ENCODE data around the gene TYW5.
A peak's percentile ranks its signal among the peaks of the same experiment; 100 is the strongest.
"Not testable (repeated sequence)": the region's sequence is repeated elsewhere in the genome, so short reads cannot be mapped to it uniquely, and the experiment has no call there.

TYW5 gene

DNA sequence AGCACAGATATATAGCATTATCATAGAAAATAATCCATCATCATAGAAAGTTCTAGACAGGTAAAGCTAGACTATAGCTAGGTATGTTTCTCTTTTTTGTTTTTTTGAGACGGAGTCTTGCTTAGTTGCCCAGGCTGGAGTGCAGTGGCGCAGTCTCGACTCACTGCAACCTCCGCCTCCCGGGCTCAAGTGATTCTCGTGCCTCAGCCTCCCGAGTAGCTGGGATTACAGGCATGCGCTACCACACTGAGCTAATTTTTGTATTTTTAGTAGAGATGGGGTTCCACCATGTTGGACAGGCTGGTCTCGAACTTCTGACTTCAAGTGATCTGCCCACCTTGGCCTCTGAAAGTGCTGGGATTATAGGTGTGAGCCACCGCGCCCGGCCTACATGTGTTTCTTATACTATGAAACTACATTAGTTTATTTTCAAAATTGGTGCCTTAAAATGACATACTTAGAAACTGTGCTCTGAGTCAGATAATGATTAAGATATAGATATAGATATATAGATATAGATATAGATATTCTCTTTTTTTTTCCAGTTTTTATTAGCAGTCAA, 42.7 kb downstream of the TYW5 start:
- not testable (repeated sequence) for DNase-seq

DNA sequence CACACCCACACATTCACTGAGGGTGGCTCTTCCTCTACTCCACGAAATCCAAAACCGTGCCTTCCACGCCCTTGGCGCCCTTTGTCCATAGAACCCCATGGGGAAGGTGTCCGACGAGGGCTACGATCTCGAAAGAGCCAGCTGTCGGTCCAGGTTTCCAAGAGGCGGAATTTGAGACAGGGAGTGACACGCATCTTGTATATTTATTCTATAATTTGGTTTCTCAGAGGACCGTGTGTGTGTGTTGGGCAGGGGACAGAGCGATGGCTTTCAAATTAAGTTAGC, 43.5 kb downstream of the TYW5 start:
- DNase-seq: no peak

DNA sequence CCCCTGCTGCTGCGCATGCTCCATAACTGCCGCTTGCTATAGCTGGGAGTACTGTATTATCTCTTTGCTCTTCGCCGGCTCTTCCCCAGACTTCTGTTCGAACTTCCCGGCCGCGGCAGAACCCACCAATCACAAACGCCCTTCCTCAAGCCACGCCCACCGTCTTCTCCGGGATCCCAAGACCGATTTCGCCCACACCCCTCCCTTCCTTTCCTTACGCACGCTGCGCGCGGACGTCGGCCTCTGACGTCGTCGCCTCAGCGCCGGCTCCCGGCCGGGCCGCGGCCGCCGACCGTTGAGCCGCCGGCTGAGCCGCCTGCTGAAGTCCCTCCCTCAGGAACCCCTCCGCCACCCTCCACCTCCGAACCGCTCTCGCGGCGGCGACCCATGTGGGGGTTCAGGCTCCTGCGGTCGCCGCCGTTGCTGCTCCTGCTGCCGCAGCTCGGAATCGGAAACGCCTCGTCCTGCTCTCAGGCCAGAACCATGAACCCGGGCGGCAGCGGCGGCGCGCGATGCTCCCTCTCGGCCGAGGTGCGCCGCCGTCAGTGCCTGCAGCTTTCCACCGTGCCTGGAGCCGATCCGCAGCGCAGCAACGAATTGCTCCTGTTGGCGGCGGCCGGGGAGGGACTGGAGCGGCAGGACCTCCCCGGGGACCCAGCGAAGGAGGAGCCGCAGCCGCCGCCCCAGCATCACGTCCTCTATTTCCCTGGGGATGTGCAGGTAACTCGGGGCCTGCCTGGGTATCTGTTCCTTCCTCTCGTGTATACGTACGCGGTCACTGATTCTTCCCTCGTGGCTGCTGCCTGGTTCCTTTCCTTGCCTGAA, 44.0 kb downstream of the TYW5 start, which contains the start of gene C2orf69:
C2orf69 (plus strand) TSS at position 242 of the 825 bp plus-strand sequence; CDS start at position 388, 146 bp downstream.
- DNase-seq: peak; percentile 93

DNA sequence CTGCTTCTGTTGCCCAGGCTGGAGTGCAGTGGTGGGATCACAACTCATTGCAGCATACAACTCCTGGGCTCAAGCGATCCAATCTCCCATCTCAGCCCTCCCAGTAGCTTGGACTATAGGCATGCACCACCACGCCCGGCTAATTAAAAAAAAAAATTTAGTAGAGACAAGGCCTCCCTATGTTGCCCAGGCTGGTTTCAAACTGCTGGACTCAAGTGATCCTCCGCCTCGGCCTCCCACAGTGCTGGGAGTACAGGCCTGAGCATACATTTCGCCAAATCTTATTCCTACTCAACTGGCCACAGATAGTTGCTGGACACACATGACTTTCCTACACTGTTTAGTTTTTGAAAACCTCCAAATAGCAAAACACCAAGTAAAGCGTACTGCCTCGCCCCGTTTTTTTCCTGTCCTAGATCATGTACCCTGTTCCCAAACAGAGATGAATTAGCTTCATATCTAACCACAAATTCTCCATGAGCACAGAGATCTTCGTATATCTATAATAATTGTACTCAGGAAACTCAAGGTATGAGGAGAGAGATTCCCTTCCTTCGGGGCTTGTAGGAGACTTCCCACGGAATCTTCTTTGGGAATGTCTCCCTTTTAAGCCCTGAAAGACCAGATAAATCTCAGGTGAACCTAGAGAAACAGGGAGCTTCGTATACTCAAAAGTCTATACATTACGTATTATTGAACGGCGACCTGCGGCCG, 44.8 kb downstream of the TYW5 start:
- DNase-seq: no peak

DNA sequence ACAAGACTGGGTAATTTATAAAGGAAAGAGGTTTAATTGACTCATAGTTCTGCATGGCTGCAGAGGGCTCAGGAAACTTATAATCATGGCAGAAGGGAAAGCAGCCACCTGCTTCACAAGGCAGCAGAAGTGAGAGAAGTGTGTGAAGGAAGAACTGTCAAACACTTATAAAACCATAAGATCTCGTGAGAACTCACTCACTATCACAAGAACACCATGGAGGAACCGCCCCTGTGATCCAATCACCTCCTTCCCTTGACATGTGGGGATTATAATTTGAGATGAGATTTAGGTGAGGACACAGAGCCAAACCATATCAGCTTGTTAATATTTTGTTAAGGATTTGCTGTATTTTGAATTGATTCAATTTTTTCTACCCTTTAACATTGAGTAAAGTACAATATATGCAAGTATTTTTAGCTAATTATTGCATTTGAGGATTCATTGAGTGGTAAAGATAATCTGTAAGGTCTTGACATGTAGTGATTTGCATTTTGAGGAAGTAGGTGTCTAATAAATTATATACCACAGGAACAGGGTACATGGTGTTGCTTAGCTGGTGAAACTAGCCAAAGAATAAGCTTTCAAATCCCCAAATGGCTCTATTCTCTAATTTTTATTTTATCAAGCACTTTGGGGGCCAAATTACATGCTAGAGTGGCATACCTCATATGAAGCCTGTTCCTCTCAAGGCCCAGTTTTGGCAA, 48.1 kb downstream of the TYW5 start:
- DNase-seq: no peak

DNA sequence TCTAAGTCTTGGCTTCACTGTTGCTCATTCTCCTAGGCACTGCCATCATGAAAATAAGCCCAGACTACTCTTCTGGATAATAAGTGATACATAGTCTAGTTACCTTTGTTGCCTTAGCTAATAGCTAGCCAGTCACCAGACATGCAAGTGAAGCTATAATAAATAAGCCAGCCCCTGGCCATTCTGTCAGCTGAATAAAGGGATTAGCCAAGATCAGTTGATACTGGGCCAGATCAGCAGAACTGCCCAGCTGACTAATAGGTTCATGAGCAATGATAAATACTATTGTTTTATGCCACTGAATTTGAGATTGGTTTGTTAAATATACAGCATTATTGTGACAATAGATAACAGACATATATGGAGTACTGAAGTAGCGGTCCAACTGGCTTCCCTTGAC, 52.2 kb downstream of the TYW5 start:
- DNase-seq: no peak

DNA sequence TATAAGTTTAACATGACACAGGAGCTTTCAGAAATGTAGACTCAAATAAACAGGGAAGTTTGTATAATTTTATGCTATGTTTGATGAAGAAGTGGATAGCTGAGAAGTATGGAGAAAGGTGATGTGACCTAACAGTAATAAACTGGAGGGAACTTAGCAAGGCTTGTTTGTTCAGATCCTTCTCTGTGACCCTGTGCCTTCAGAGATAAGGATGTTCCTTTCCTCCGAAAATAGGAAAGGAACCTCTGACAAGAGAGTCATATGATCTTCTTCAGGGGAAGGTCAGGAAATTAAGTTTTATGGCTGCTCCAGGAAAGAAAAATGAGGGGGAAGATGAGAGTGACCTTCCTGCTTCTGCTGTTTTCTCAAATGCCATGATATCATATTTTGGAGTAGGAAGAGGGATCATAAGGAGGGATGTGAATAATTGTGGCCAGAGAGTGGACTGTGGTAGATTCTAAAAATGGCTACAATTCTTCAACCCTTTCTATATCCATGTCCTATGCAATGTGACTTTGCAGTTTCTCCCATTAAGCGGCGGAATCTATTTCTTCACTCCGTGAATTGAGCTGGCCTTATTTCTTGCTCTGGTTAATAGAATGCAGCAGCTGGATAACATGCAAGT, 52.7 kb downstream of the TYW5 start:
- no peak for DNase-seq

DNA sequence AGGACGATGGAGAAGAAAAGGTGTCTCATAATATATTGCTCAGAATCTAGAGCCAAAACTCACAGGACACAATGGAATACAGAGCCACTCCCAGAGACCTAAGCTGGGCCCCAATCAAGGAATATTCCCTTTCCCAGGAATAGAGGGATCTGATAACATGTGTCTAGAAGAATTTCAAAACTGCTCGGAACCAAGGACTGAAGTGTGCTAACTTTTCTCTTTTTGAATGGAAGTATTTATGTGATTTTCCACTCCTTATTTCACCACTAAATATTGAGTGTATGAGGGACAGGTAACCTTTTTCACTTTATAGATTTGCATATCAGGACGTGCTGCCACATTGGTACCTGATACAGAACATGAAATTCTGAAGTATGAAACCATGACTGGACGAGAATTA, 53.3 kb downstream of the TYW5 start:
- no peak for DNase-seq

DNA sequence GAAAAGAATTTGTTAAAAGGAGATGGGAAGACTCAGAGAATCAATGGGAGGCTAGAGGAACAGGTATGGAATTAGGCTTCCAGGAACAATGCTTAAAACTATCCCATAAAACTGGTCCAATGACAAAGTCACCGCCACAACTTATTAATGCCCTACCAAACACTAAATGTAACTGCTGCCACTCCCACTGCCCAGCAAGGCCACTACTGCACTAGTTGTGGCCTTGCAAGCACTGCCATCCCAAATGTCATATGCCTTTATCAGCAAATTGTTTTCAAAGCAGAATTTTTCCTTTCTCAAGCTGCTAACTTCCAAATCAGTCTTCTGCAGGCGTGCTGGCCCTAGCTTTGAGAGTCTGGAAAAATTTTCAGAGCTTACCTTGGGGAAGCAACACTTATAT, 58.7 kb downstream of the TYW5 start:
- no peak for DNase-seq

DNA sequence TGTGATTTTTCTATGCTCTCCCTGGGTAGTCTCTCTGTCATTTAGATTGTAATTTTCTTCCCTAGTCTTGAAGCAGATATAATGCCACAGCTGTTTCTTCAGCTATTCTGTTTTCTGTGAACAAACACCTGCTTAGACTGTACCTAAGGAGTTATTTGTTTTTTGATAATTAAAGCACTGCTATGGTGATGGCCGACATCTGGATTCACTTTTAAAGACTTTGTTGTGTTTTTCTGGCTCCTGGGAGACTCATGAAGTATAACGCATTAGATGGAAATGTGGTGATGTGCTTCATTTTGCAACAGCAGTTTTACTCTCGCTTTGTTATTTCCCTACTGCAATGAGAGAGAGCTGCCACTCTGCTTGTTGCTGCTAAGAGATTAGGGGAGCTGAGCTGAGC, 59.9 kb downstream of the TYW5 start:
- DNase-seq: no peak

DNA sequence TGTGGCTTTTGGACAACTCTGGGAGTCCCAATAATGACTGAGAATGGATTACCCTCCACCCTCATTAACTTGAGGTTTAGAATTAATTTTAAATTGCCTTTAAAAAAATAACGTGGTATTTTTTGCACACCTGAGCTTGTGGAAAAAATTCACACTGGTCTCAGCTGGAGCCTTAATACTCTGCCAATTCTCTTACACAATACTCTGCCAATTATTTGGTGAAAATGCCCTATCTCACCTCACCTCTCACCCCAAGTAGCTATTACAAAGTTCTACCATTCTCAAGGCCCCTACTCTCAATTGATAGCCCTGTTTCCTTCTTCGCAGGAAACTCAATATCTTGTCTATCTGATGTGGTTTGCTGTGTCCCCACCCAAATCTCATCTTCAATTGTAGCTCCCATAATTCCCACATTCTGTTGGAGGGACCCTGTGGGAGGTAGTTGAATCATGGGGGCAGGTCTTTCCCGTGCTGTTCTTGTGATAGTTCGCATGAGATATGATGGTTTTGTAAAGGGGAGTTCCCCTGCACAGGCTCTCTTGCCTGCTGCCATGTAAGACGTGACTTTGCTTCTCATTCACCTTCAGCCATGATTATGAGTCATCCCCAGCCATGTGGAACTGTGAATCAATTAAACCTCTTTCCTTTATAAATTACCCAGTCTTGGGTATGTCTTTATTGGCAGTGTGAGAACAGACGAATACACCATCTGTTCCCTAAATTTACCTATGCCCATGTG, 71.6 kb downstream of the TYW5 start:
- DNase-seq: no peak

DNA sequence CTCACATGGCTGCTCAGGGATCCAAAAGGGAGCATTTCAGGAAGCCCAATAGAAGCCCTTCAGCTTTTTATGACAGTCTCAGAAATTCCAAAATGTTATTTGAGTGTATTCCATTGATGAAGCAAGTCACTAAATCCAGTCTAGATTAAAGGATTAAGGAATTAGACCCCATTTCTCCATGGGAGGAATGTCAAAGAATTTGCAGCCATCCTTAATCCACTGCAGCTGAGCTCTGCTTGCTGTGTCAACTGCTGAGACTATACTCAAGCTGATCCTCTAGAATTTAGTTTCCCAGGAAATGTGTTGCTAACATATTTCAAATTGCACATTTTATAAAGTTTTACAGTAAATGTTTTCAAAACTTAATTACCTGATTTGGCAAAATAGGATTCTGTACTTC, 72.6 kb downstream of the TYW5 start:
- no peak for DNase-seq

Measured in AML-193 (cell line).